K562 (cell line): ENCODE data around the gene UQCRHL. TPM values are rescaled to one million over a fixed set of nuclear protein-coding genes. Genes with fewer than 3 reads are reported as not detected.

ENCODE experiments used
- ZBTB40 ChIP-seq, 2 experiments: fragments of 450-650 bp in 1 of 2; sonication (generic) in 1 of 2; formaldehyde crosslinking in 1 of 2; IDR thresholded peaks; 2 replicates each; pipeline versions ENCODE4 v1.7.1 to v1.9.0; 2016 to 2022; ENCODE audit warnings: inconsistent platforms in 1 of 2, mild to moderate bottlenecking in 1 of 2, missing genetic modification reagents in 1 of 2
- polyA plus RNA-seq, 8 experiments: library from polyadenylated mRNA; depleted of rRNA in 4 of 8; stranded (reverse) in 5 of 8; unstranded in 3 of 8; fragments of >200 nt; fragmentation: Nextera tagmentation in 2 of 8; fragmentation: Illumina TruSeq in 1 of 8; extraction: Ambion mirVana in 2 of 8; extraction: Trizol in 1 of 8; gene quantifications; 2 replicates each; pipeline versions ENCODE4 v1.2.1 to v1.2.3, GENCODE V29; 2011 to 2014; ENCODE audit warnings: inconsistent platforms in 1 of 8, missing spikeins in 1 of 8
- total RNA-seq, 7 experiments: library from RNA; depleted of rRNA in 6 of 7; stranded (reverse); fragments of >200 nt in 6 of 7; fragmentation: Illumina TruSeq in 2 of 7; extraction: Trizol in 2 of 7; gene quantifications; 2 replicates each; pipeline versions ENCODE4 v1.2.1 to v1.2.3, GENCODE V29; 2011 to 2021; ENCODE audit warnings: low replicate concordance in 1 of 7

UQCRHL gene
- total and polyA plus RNA-seq, 9 of the 15 experiments (the other 6 are each of a cell fraction or from before 2014, with no cell fraction given), result 5.1 to 41.3 (median 21.8) TPM

- TF ChIP-seq ZBTB40 (IDR thresholded peaks at IDR 0.05) (0 out of 2 replicates have a peak, but pooled peaks have one; percentile 7), ZBTB40 (CRISPR knock-in tag; IDR thresholded peaks at IDR 0.05) (no peak)
Observed at GRCh38 chr1:15850471-15851001, 43.1 kb upstream of the UQCRHL start (continued).
